Kidney (tissue), 14 donors: Measurements from ENCODE around the gene CHST10. TPM values are rescaled to one million over a fixed set of nuclear protein-coding genes. Genes with fewer than 3 reads are reported as not detected.
"Not testable (repeated sequence)": the region's sequence is repeated elsewhere in the genome, so short reads cannot be mapped to it uniquely, and the experiment has no call there.

Experiments
- DNase-seq, 5 donors: peaks; one replicate each; pipeline ENCODE4 v3.0.0-alpha.2; 2013 to 2020
- FAIRE-seq: peaks from 2 replicates; lab custom pipeline; 2012; peaks lifted over from hg19 to GRCh38; lab: Jason Lieb, UNC
- H3K27ac ChIP-seq, 2 donors: one replicate each; pipeline ENCODE4 v1.7.0; 2013; ENCODE audit warnings: low read depth in 2 of 2, low read length in 2 of 2, inconsistent platforms in 1 of 2
- H3K27me3 ChIP-seq: one replicate; pipeline ENCODE4 v1.7.1; 2013; ENCODE audit warnings: low read length, inconsistent platforms; ENCODE audit not compliant: control insufficient read depth, insufficient read depth
- H3K36me3 ChIP-seq, 3 donors: one replicate each; pipeline versions ENCODE4 v1.7.0 to v1.7.1; 2013; ENCODE audit warnings: low read length in 3 of 3, control low read depth in 1 of 3, inconsistent platforms in 1 of 3; ENCODE audit not compliant: insufficient read depth in 3 of 3, control insufficient read depth in 2 of 3
- H3K4me1 ChIP-seq, 3 donors: one replicate each; pipeline versions ENCODE4 v1.7.0 to v1.7.1; 2013; ENCODE audit warnings: low read length in 3 of 3, inconsistent platforms in 1 of 3, low read depth in 1 of 3; ENCODE audit not compliant: control insufficient read depth in 2 of 3, insufficient read depth in 2 of 3
- H3K4me3 ChIP-seq, 3 donors: one replicate each; pipeline versions ENCODE4 v1.7.0 to v1.8.1; 2013; ENCODE audit warnings: low read length in 3 of 3, control low read depth in 1 of 3, inconsistent platforms in 1 of 3
- H3K9ac ChIP-seq, 3 donors: one replicate each; pipeline versions ENCODE4 v1.7.0 to v1.7.1; 2013; ENCODE audit warnings: low read length in 3 of 3, control low read depth in 1 of 3, inconsistent platforms in 1 of 3
- H3K9me3 ChIP-seq, 3 donors: one replicate each; pipeline versions ENCODE4 v1.7.0 to v1.7.1; 2013; ENCODE audit warnings: low read length in 3 of 3, control low read depth in 1 of 3, inconsistent platforms in 1 of 3; ENCODE audit not compliant: control insufficient read depth in 2 of 3, insufficient read depth in 1 of 3
- CTCF ChIP-seq: IDR thresholded peaks from 3 replicates; pipeline ENCODE4 v1.5.1; 2012; ENCODE audit warnings: mild to moderate bottlenecking, moderate library complexity, borderline replicate concordance; ENCODE audit not compliant: insufficient read depth; ENCODE audit errors: extremely low read depth
- intact Hi-C: fragments of 100-400 bp; cut with DNase I; formaldehyde crosslinking; loops from one replicate; pipeline ENCODE4 v1.11.1; 2022
- polyA plus RNA-seq: library from polyadenylated mRNA; stranded (reverse); fragments of 350-450 nt; fragmentation: Illumina TruSeq; extraction: RNeasy Lipid Tissue Mini Kit (QIAGEN cat#74804); gene quantifications from one replicate; pipeline ENCODE4 v1.2.3, GENCODE V29; 2014; ENCODE audit warnings: low read depth, low replicate concordance; ENCODE audit not compliant: insufficient read depth
- total RNA-seq: library from RNA; stranded (reverse); fragmentation: NEBNext Ultra II Directional; extraction: Animal tissue kit (Norgen Biotek cat#: 25700); gene quantifications from one replicate; pipeline ENCODE4 v1.2.1, GENCODE V29; 2021
- donor health status: control.
- donor health status: control.
- donor health status: control.
- donor health status: control.
- donor health status: control.
- donor health status: DM: yes; HTN: yes; CAD: no.
- donor health status: Normal renal cell carcinoma (clear cell type).

The CHST10 gene
- total and polyA plus RNA-seq, 2 donors from 2014 or later, result 6.2 to 7.1 TPM

DNA sequence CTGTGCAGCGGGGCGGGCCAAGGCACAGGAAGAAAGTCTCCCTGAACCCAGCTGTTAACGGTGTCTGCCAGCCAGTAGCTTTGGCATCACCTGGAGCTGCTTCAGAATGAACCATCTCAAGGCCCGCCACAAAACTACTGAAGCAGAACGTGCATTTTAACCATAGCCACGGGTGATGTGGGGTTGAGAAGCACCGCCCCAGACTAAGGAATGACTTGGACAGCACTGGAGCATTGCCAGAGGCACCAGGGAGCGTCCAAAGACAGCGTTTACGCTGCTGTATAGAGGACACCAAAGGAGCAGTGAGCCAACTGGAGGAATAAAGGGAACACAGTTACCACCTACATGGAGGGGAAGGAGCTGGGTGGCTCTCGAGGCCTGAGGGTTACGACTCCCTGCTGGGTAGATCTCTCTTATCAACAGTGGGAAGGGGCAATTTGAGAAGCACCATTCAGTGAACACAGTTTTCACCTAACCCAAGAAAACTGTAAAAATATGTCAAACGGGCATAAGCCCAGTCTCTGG lies 66.7 kb downstream of the CHST10 start:
- intact Hi-C loops, result no loop called here
- Histone ChIP-seq H3K36me3 (no peaks in the 10 kb centered on the region), H3K27me3 (no peaks in the 10 kb centered on the region), H3K4me1 (peaks cover 0 to 2% (median 0%) of the 10 kb centered on the region in 3 donors), H3K4me3 (peak overlapping the region in 1 of 3 donors; percentile 3), H3K9me3 (no peaks in the 10 kb centered on the region), H3K9ac (no peak overlapping the region), H3K27ac (peak overlapping the region in 1 of 2 donors; percentile 33)
- TF ChIP-seq CTCF, result no peak
- FAIRE-seq (no peak), DNase-seq (peak in 2 of 5 donors; percentile 6 to 68)

DNA sequence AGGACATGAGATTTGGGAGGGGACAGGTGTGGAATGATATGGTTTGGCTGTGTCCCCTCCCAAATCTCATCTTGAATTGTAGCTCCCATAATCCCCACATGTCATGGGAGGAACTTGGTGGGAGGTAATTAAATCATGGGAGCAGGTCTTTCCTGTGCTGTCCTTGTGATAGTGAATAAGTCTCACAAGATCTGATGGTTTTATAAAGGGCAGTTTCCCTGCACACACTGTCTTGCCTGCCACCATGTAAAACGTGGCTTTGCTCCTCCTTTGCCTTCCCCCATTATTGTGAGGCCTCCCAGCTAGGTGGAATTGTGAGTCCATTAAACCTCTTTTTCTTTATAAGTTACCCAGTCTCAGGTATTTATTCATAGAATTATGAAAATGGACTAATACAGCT lies 72.3 kb downstream of the CHST10 start:
- H3K4me3 ChIP-seq, H3K36me3 ChIP-seq, intact Hi-C loops, DNase-seq, H3K9ac ChIP-seq, H3K27me3 ChIP-seq, H3K9me3 ChIP-seq, H3K27ac ChIP-seq, H3K4me1 ChIP-seq, FAIRE-seq: not testable (repeated sequence)

- no peak for TF ChIP-seq CTCF
- no peak for DNase-seq
- H3K9ac ChIP-seq, result no peak overlapping the region
- H3K27ac ChIP-seq, result no peak overlapping the region
- H3K36me3 ChIP-seq, result no peaks in the 10 kb centered on the region
- H3K4me1 ChIP-seq, result no peaks in the 10 kb centered on the region
- no peak for FAIRE-seq
- H3K4me3 ChIP-seq, result no peak overlapping the region
- intact Hi-C loops, result no loop called here
- H3K9me3 ChIP-seq, result no peaks in the 10 kb centered on the region
- no peaks in the 10 kb centered on the region for H3K27me3 ChIP-seq
Observed at GRCh38 chr2:100344433-100344832, 73.0 kb downstream of the CHST10 start.

DNA sequence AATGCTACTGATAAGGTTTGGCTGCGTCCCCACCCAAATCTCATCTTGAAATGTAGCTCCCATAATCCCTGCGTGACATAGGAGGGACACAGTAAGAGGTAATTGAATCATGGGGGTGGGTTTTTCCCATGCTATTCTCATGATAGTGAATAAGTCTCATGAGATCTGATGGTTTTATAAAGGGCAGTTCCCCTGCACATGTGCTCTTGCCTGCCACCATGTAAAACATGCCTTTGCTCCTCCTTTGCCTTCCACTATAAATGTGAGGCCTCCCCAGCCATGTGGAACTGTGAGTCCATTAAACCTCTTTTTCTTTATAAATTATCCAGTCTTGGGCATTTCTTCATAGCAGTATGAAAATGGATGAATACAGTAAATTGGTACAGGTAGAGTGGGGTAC lies 75.0 kb downstream of the CHST10 start:
- FAIRE-seq, DNase-seq, H3K4me1 ChIP-seq, H3K9me3 ChIP-seq, intact Hi-C loops, H3K36me3 ChIP-seq, H3K27ac ChIP-seq, H3K27me3 ChIP-seq, H3K4me3 ChIP-seq, H3K9ac ChIP-seq: not testable (repeated sequence)

Other genes with a start within 250 kb of the CHST10 start
- 6.3 TPM for gene LONRF2, start 95.2 kb downstream of the CHST10 start, total RNA-seq
- gene LONRF2, start 95.2 kb downstream of the CHST10 start, polyA plus RNA-seq, result 1.1 TPM
- gene NMS, start 52.8 kb upstream of the CHST10 start, total RNA-seq, result not detected
- not detected for gene NMS, start 52.8 kb upstream of the CHST10 start, polyA plus RNA-seq
- gene PDCL3, start 145.3 kb upstream of the CHST10 start, total RNA-seq, result 20.1 TPM
- gene PDCL3, start 145.3 kb upstream of the CHST10 start, polyA plus RNA-seq, result 29.8 TPM